Measurements from ENCODE around the gene LTBP4.

LTBP4 gene

DNA sequence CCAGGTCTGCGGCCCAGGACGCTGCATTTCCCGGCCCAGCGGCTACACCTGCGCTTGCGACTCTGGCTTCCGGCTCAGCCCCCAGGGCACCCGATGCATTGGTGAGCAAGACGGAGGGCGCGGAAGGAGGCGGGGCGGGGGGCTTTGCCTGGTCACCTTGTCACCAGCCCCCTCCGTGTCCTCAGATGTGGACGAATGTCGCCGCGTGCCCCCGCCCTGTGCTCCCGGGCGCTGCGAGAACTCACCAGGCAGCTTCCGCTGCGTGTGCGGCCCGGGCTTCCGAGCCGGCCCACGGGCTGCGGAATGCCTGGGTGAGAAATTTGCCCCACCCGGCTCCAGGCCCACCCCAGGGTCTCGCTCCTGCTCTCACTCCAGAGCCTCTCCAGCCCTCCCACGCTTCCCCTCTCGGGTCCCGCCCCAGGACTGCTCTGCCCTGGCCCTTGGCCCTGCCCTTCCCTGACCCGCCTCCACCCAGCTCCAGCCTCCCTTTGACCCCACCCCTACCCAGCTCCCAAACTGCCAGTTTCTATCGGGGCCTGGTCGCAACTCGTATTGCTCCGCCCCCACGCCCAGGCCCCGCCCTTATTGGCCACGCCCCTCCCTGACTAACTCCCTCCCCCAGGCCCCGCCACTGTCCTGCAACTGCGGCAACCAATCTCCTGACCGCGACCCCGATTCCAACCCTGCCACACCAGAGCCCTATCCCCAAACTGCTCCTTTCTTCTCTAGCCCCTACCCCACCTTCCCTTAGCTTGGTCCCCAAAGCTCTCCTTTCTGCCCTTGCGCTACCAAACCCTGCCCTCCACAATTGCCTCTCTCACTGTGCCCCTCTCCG is 8.6 kb downstream of the LTBP4 start (continued):
- TF ChIP-seq, protein P1, sequence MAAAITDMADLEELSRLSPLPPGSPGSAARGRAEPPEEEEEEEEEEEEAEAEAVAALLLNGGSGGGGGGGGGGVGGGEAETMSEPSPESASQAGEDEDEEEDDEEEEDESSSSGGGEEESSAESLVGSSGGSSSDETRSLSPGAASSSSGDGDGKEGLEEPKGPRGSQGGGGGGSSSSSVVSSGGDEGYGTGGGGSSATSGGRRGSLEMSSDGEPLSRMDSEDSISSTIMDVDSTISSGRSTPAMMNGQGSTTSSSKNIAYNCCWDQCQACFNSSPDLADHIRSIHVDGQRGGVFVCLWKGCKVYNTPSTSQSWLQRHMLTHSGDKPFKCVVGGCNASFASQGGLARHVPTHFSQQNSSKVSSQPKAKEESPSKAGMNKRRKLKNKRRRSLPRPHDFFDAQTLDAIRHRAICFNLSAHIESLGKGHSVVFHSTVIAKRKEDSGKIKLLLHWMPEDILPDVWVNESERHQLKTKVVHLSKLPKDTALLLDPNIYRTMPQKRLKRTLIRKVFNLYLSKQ (tag by site-specific recombination; IDR thresholded peaks at IDR 0.05; ENCODE audit: borderline replicate concordance) = no peak
- TF ChIP-seq ZNF335 (tag by site-specific recombination; conservative IDR thresholded peaks at IDR 0.05) (peak; percentile 49; the same call in 1 of the 2 replicates), ZNF175 (tag by site-specific recombination; IDR thresholded peaks at IDR 0.05) (0 out of 2 replicates have a peak, but pooled peaks have one; percentile 90), ZBTB8A (tag by site-specific recombination; IDR thresholded peaks at IDR 0.05) (peak; percentile 43; the same call in 1 of the 2 replicates), MZF1 (tag by site-specific recombination; IDR thresholded peaks at IDR 0.05; ENCODE audit: borderline replicate concordance) (no peak), ZSCAN16 (tag by site-specific recombination; IDR thresholded peaks at IDR 0.05) (no peak), ZNF133 (tag by site-specific recombination; IDR thresholded peaks at IDR 0.05) (no peak; the same call in 1 of the 2 replicates), ZNF776 (tag by site-specific recombination; IDR thresholded peaks at IDR 0.05; ENCODE audit: borderline replicate concordance) (no peak), ZXDB (tag by site-specific recombination; IDR thresholded peaks at IDR 0.05) (peak; percentile 45), ZNF843 (tag by site-specific recombination; IDR thresholded peaks at IDR 0.05) (peak; percentile 34; the same call in 1 of the 2 replicates), ZNF248 (tag by site-specific recombination; IDR thresholded peaks at IDR 0.05) (no peak), ZNF501 (tag by site-specific recombination; IDR thresholded peaks at IDR 0.05) (no peak), ZBTB7A (tag by site-specific recombination; IDR thresholded peaks at IDR 0.05; ENCODE audit: low read depth) (peak; percentile 22; the same call in 1 of the 2 replicates)
- TF ChIP-seq, protein P2, sequence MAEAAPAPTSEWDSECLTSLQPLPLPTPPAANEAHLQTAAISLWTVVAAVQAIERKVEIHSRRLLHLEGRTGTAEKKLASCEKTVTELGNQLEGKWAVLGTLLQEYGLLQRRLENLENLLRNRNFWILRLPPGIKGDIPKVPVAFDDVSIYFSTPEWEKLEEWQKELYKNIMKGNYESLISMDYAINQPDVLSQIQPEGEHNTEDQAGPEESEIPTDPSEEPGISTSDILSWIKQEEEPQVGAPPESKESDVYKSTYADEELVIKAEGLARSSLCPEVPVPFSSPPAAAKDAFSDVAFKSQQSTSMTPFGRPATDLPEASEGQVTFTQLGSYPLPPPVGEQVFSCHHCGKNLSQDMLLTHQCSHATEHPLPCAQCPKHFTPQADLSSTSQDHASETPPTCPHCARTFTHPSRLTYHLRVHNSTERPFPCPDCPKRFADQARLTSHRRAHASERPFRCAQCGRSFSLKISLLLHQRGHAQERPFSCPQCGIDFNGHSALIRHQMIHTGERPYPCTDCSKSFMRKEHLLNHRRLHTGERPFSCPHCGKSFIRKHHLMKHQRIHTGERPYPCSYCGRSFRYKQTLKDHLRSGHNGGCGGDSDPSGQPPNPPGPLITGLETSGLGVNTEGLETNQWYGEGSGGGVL (tag by site-specific recombination; IDR thresholded peaks at IDR 0.05) = peak; percentile 92
- TF ChIP-seq, protein P3, sequence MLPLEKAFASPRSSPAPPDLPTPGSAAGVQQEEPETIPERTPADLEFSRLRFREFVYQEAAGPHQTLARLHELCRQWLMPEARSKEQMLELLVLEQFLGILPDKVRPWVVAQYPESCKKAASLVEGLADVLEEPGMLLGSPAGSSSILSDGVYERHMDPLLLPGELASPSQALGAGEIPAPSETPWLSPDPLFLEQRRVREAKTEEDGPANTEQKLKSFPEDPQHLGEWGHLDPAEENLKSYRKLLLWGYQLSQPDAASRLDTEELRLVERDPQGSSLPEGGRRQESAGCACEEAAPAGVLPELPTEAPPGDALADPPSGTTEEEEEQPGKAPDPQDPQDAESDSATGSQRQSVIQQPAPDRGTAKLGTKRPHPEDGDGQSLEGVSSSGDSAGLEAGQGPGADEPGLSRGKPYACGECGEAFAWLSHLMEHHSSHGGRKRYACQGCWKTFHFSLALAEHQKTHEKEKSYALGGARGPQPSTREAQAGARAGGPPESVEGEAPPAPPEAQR (tag by site-specific recombination; IDR thresholded peaks at IDR 0.05) = no peak
- TF ChIP-seq, protein P4, sequence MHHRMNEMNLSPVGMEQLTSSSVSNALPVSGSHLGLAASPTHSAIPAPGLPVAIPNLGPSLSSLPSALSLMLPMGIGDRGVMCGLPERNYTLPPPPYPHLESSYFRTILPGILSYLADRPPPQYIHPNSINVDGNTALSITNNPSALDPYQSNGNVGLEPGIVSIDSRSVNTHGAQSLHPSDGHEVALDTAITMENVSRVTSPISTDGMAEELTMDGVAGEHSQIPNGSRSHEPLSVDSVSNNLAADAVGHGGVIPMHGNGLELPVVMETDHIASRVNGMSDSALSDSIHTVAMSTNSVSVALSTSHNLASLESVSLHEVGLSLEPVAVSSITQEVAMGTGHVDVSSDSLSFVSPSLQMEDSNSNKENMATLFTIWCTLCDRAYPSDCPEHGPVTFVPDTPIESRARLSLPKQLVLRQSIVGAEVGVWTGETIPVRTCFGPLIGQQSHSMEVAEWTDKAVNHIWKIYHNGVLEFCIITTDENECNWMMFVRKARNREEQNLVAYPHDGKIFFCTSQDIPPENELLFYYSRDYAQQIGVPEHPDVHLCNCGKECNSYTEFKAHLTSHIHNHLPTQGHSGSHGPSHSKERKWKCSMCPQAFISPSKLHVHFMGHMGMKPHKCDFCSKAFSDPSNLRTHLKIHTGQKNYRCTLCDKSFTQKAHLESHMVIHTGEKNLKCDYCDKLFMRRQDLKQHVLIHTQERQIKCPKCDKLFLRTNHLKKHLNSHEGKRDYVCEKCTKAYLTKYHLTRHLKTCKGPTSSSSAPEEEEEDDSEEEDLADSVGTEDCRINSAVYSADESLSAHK (tag by site-specific recombination; IDR thresholded peaks at IDR 0.05) = peak; percentile 71
- TF ChIP-seq, protein P5, sequence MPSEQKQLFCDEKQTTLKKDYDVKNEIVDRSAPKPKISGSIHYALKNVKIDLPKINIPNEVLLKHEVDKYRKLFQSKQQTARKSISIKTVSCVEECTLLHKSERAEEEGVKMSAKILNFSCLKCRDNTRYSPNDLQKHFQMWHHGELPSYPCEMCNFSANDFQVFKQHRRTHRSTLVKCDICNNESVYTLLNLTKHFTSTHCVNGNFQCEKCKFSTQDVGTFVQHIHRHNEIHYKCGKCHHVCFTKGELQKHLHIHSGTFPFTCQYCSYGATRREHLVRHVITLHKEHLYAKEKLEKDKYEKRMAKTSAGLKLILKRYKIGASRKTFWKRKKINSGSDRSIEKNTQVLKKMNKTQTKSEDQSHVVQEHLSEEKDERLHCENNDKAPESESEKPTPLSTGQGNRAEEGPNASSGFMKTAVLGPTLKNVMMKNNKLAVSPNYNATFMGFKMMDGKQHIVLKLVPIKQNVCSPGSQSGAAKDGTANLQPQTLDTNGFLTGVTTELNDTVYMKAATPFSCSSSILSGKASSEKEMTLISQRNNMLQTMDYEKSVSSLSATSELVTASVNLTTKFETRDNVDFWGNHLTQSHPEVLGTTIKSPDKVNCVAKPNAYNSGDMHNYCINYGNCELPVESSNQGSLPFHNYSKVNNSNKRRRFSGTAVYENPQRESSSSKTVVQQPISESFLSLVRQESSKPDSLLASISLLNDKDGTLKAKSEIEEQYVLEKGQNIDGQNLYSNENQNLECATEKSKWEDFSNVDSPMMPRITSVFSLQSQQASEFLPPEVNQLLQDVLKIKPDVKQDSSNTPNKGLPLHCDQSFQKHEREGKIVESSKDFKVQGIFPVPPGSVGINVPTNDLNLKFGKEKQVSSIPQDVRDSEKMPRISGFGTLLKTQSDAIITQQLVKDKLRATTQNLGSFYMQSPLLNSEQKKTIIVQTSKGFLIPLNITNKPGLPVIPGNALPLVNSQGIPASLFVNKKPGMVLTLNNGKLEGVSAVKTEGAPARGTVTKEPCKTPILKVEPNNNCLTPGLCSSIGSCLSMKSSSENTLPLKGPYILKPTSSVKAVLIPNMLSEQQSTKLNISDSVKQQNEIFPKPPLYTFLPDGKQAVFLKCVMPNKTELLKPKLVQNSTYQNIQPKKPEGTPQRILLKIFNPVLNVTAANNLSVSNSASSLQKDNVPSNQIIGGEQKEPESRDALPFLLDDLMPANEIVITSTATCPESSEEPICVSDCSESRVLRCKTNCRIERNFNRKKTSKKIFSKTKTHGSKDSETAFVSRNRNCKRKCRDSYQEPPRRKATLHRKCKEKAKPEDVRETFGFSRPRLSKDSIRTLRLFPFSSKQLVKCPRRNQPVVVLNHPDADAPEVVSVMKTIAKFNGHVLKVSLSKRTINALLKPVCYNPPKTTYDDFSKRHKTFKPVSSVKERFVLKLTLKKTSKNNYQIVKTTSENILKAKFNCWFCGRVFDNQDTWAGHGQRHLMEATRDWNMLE (tag by site-specific recombination; conservative IDR thresholded peaks at IDR 0.05; ENCODE audit: low read depth) = no peak
- TF ChIP-seq, protein P6, sequence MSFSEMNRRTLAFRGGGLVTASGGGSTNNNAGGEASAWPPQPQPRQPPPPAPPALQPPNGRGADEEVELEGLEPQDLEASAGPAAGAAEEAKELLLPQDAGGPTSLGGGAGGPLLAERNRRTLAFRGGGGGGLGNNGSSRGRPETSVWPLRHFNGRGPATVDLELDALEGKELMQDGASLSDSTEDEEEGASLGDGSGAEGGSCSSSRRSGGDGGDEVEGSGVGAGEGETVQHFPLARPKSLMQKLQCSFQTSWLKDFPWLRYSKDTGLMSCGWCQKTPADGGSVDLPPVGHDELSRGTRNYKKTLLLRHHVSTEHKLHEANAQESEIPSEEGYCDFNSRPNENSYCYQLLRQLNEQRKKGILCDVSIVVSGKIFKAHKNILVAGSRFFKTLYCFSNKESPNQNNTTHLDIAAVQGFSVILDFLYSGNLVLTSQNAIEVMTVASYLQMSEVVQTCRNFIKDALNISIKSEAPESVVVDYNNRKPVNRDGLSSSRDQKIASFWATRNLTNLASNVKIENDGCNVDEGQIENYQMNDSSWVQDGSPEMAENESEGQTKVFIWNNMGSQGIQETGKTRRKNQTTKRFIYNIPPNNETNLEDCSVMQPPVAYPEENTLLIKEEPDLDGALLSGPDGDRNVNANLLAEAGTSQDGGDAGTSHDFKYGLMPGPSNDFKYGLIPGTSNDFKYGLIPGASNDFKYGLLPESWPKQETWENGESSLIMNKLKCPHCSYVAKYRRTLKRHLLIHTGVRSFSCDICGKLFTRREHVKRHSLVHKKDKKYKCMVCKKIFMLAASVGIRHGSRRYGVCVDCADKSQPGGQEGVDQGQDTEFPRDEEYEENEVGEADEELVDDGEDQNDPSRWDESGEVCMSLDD (tag by site-specific recombination; IDR thresholded peaks at IDR 0.05) = peak; percentile 67
- TF ChIP-seq, protein P7, sequence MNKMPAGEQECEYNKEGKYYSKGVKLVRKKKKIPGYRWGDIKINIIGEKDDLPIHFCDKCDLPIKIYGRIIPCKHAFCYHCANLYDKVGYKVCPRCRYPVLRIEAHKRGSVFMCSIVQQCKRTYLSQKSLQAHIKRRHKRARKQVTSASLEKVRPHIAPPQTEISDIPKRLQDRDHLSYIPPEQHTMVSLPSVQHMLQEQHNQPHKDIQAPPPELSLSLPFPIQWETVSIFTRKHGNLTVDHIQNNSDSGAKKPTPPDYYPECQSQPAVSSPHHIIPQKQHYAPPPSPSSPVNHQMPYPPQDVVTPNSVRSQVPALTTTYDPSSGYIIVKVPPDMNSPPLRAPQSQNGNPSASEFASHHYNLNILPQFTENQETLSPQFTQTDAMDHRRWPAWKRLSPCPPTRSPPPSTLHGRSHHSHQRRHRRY (tag by site-specific recombination; IDR thresholded peaks at IDR 0.05) = peak; percentile 61; the same call in 1 of the 2 replicates
